CD14-positive monocyte (primary cell): ENCODE results near the gene APP. TPM values are rescaled to one million over a fixed set of nuclear protein-coding genes. Genes with fewer than 3 reads are reported as not detected.
A peak's percentile ranks its signal among the peaks of the same experiment; 100 is the strongest.

ENCODE experiments used
- DNase-seq, 3 donors: peaks; one replicate each; pipeline ENCODE4 v3.0.0-alpha.2; 2011 to 2022
- H2AFZ ChIP-seq: 2 replicates; pipeline ENCODE4 v1.6.0; 2012; ENCODE audit warnings: mild to moderate bottlenecking, low read depth, low read length, inconsistent platforms; ENCODE audit not compliant: insufficient read depth, poor library complexity, severe bottlenecking
- H3K27ac ChIP-seq, 2 donors: 1 replicate in 1 of 2; 2 replicates in 1 of 2; pipeline ENCODE4 v1.5.1; 2012 to 2013; ENCODE audit warnings: low read length in 2 of 2, control low read depth in 1 of 2, inconsistent platforms in 1 of 2, low read depth in 1 of 2, mild to moderate bottlenecking in 1 of 2
- H3K27me3 ChIP-seq, 2 donors: one replicate each; pipeline versions ENCODE4 v1.6.0 to v1.6.1; 2011 to 2013; ENCODE audit warnings: low read length in 2 of 2; ENCODE audit not compliant: control insufficient read depth in 2 of 2, insufficient read depth in 2 of 2
- H3K36me3 ChIP-seq, 2 donors: replicated peaks in 1 of 2; 1 replicate in 1 of 2; 2 replicates in 1 of 2; pipeline versions ENCODE4 v1.5.1 to v1.6.1; 2012 to 2013; ENCODE audit warnings: low read length in 2 of 2, control low read depth in 1 of 2, inconsistent platforms in 1 of 2, mild to moderate bottlenecking in 1 of 2; ENCODE audit not compliant: insufficient read depth in 2 of 2, control insufficient read depth in 1 of 2
- H3K4me1 ChIP-seq, 2 donors: 1 replicate in 1 of 2; 2 replicates in 1 of 2; pipeline versions ENCODE4 v1.5.1 to v1.6.1; 2012 to 2013; ENCODE audit warnings: low read length in 2 of 2, control low read depth in 1 of 2, inconsistent platforms in 1 of 2, mild to moderate bottlenecking in 1 of 2, moderate library complexity in 1 of 2; ENCODE audit not compliant: insufficient read depth in 2 of 2, control insufficient read depth in 1 of 2
- H3K4me2 ChIP-seq: replicated peaks from 2 replicates; pipeline ENCODE3; 2012; ENCODE audit warnings: low read length, moderate library complexity, mild to moderate bottlenecking; ENCODE audit not compliant: poor library complexity, severe bottlenecking; ENCODE audit errors: extremely low read depth
- H3K4me3 ChIP-seq, 3 experiments: fragments of 200-600 bp in 1 of 3; sonication (generic) in 1 of 3; replicated peaks in 1 of 3; 1 replicate in 2 of 3; 2 replicates in 1 of 3; pipeline ENCODE4 v1.5.1; 2011 to 2013; ENCODE audit warnings: low read length in 3 of 3, mild to moderate bottlenecking in 3 of 3, control low read depth in 2 of 3, low read depth in 2 of 3, inconsistent platforms in 1 of 3, moderate library complexity in 1 of 3
- H3K79me2 ChIP-seq: 2 replicates; pipeline ENCODE4 v1.6.0; 2012; ENCODE audit warnings: mild to moderate bottlenecking, control low read depth, inconsistent platforms, low read length, moderate library complexity; ENCODE audit not compliant: insufficient read depth
- H3K9ac ChIP-seq: 2 replicates; pipeline ENCODE4 v1.6.0; 2017; ENCODE audit warnings: low read length, mild to moderate bottlenecking; ENCODE audit not compliant: insufficient read depth, poor library complexity, severe bottlenecking
- H3K9me3 ChIP-seq, 2 donors: replicated peaks in 1 of 2; 1 replicate in 1 of 2; 2 replicates in 1 of 2; pipeline versions ENCODE4 v1.5.1 to v1.6.1; 2012 to 2013; ENCODE audit warnings: low read length in 2 of 2, control low read depth in 1 of 2; ENCODE audit not compliant: control insufficient read depth in 1 of 2, insufficient read depth in 1 of 2
- H4K20me1 ChIP-seq: 2 replicates; pipeline ENCODE4 v1.6.0; 2012; ENCODE audit warnings: mild to moderate bottlenecking, low read length, control low read depth, moderate library complexity; ENCODE audit not compliant: insufficient read depth
- H3K27ac Mint-ChIP-seq, 7 donors: one replicate each; pipeline ENCODE4 v1.8.0; 2020; ENCODE audit warnings: mild to moderate bottlenecking in 7 of 7, mixed read lengths in 7 of 7, moderate library complexity in 6 of 7, inconsistent platforms in 2 of 7
- H3K27me3 Mint-ChIP-seq, 3 donors: one replicate each; pipeline ENCODE4 v1.8.0; 2021 to 2022; ENCODE audit warnings: low read depth in 3 of 3, mild to moderate bottlenecking in 3 of 3, mixed read lengths in 3 of 3, moderate library complexity in 3 of 3, inconsistent platforms in 1 of 3
- H3K36me3 Mint-ChIP-seq, 2 donors: one replicate each; pipeline ENCODE4 v1.8.0; 2020; ENCODE audit warnings: mixed read lengths in 2 of 2, inconsistent platforms in 1 of 2, mild to moderate bottlenecking in 1 of 2
- H3K4me1 Mint-ChIP-seq: one replicate; pipeline ENCODE4 v1.8.0; 2020; ENCODE audit warnings: mild to moderate bottlenecking, mixed read lengths
- H3K4me3 Mint-ChIP-seq, 2 donors: one replicate each; pipeline ENCODE4 v1.8.0; 2020; ENCODE audit warnings: mild to moderate bottlenecking in 2 of 2, mixed read lengths in 2 of 2, moderate library complexity in 1 of 2
- H3K9me3 Mint-ChIP-seq, 7 donors: one replicate each; pipeline ENCODE4 v1.8.0; 2020 to 2022; ENCODE audit warnings: mixed read lengths in 7 of 7, mild to moderate bottlenecking in 6 of 7, moderate library complexity in 6 of 7, inconsistent platforms in 2 of 7
- CTCF ChIP-seq: fragments of 200-600 bp; IDR thresholded peaks from one replicate; pipeline ENCODE4 v1.8.0; 2022; ENCODE audit warnings: antibody characterized with exemption, mild to moderate bottlenecking
- WGBS: methylation state at CpG from one replicate; pipeline ENCODE4 v1.1.5; 2013; ENCODE audit warnings: missing lambda C conversion rate; ENCODE audit not compliant: insufficient coverage; 5-methylcytosine and 5-hydroxymethylcytosine counted together
- intact Hi-C, 2 donors: fragments of 100-400 bp; cut with micrococcal nuclease; formaldehyde crosslinking; loops; one replicate each; pipeline versions ENCODE4 v1.15.0 to v1.15.1; 2023
- polyA plus RNA-seq, 3 donors: library from polyadenylated mRNA; depleted of rRNA in 1 of 3; unstranded in 2 of 3; stranded (reverse) in 1 of 3; fragments of 300-500 nt in 2 of 3; fragments of >200 nt in 1 of 3; fragmentation: Illumina TruSeq in 2 of 3; gene quantifications; 1 replicate in 2 of 3; 2 replicates in 1 of 3; pipeline ENCODE4 v1.2.3, GENCODE V29; 2012 to 2021

APP gene
- polyA plus RNA-seq, 3 donors, result 28.0 to 118 (median 35.1) TPM

DNA sequence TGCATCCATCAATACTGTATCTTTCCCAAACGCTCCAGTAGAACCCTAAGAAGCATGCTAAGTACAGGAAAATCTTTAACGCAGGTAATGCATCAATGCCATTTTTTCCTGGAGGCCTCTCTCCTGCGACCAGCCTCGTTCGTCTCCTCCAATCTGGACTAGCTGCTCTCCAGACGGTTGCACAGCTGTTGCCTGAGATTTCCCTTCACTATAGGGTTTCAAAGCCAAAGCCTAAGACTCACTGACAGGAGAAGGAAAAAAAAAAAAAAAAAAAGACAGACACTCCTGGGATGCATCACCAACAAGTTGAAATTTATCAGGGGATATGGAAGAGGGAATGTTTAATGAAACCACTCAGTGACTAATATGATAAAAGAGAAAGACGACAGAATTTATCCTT, 93.0 kb downstream of the APP start:
- peaks cover 0 to 3% (median 0%) of the 10 kb centered on the region in 7 donors for H3K9me3 Mint-ChIP-seq

More for the DNA sequence above, 93.0 kb downstream of the APP start:
- DNase-seq, result no peak
- WGBS, result 95% methylated on average over 4 of the region's 7 CpGs
- Mint-ChIP-seq H3K27ac (peak overlapping the region in 1 of 7 donors; percentile 16), H3K4me1 (peaks cover 4% of the 10 kb centered on the region), H3K4me3 (no peak overlapping the region), H3K27me3 (peaks cover 0 to 2% (median 0%) of the 10 kb centered on the region in 3 donors), H3K36me3 (peaks cover 4 to 8% of the 10 kb centered on the region in 2 donors)
- Histone ChIP-seq H3K4me3 (no peak overlapping the region), H3K27me3 (no peaks in the 10 kb centered on the region), H2AFZ (no peak overlapping the region), H3K4me2 (no peak overlapping the region), H3K79me2 (peaks cover 9% of the 10 kb centered on the region), H4K20me1 (no peaks in the 10 kb centered on the region), H3K27ac (no peak overlapping the region), H3K9me3 (no peaks in the 10 kb centered on the region), H3K36me3 (no peaks in the 10 kb centered on the region), H3K9ac (no peak overlapping the region), H3K4me1 (no peaks in the 10 kb centered on the region)
- intact Hi-C loops, result no loop called here
- no peak for TF ChIP-seq CTCF
